Ishikawa (cell line): Measurements from ENCODE around the gene CTSC.

ENCODE experiments used
- CREB1 ChIP-seq: IDR thresholded peaks from 2 replicates; pipeline ENCODE4 v1.6.1; 2012; ENCODE audit warnings: low read depth
- EGR1 ChIP-seq: IDR thresholded peaks from 2 replicates; pipeline ENCODE4 v1.6.1; 2012
- RAD21 ChIP-seq: IDR thresholded peaks from 2 replicates; pipeline ENCODE4 v1.6.1; 2012; ENCODE audit warnings: low read depth
- TF ChIP-seq, protein P1 (sequence below): IDR thresholded peaks from 2 replicates; pipeline ENCODE4 v1.6.1; 2012; ENCODE audit warnings: low read depth, mild to moderate bottlenecking

DNA sequence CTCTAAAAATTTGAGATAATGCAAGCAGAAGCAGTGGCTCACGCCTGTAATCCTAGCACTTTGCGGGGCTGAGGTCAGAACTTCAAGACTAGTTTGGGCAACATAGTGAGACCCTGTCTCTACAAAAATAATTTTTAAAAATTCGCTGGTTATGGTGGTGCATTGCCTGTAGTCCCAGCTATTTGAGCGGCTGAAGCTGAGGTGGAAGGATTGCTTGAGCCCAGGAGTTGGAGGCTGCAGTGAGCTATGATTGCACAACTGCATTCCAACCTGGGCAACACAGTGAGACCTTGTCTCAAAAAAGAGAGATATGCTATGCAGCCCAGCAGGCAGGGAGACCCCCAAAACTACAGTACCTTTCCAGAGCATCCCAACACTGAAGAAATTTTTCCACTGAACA lies 2.3 kb downstream of the CTSC start:
- TF ChIP-seq CREB1: no peak
- no peak for TF ChIP-seq RAD21
- TF ChIP-seq EGR1: no peak
- TF ChIP-seq, protein P1, sequence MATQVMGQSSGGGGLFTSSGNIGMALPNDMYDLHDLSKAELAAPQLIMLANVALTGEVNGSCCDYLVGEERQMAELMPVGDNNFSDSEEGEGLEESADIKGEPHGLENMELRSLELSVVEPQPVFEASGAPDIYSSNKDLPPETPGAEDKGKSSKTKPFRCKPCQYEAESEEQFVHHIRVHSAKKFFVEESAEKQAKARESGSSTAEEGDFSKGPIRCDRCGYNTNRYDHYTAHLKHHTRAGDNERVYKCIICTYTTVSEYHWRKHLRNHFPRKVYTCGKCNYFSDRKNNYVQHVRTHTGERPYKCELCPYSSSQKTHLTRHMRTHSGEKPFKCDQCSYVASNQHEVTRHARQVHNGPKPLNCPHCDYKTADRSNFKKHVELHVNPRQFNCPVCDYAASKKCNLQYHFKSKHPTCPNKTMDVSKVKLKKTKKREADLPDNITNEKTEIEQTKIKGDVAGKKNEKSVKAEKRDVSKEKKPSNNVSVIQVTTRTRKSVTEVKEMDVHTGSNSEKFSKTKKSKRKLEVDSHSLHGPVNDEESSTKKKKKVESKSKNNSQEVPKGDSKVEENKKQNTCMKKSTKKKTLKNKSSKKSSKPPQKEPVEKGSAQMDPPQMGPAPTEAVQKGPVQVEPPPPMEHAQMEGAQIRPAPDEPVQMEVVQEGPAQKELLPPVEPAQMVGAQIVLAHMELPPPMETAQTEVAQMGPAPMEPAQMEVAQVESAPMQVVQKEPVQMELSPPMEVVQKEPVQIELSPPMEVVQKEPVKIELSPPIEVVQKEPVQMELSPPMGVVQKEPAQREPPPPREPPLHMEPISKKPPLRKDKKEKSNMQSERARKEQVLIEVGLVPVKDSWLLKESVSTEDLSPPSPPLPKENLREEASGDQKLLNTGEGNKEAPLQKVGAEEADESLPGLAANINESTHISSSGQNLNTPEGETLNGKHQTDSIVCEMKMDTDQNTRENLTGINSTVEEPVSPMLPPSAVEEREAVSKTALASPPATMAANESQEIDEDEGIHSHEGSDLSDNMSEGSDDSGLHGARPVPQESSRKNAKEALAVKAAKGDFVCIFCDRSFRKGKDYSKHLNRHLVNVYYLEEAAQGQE: no peak
